Endodermal cell (in vitro differentiated cells): Measurements from ENCODE around the gene MID1. TPM values are rescaled to one million over a fixed set of nuclear protein-coding genes. Genes with fewer than 3 reads are reported as not detected.
A peak's percentile ranks its signal among the peaks of the same experiment; 100 is the strongest.

Experiments used
- DNase-seq: peaks from one replicate; pipeline ENCODE4 v3.0.0-alpha.2; 2017
- H3K27ac ChIP-seq: 2 replicates; pipeline ENCODE4 v1.5.1; 2013; ENCODE audit warnings: mild to moderate bottlenecking, low read depth, low read length, moderate library complexity
- H3K27me3 ChIP-seq: 2 replicates; pipeline ENCODE4 v1.6.1; 2013; ENCODE audit warnings: mild to moderate bottlenecking, low read length, moderate library complexity; ENCODE audit not compliant: insufficient read depth, control insufficient read depth, poor library complexity, severe bottlenecking
- H3K36me3 ChIP-seq: 2 replicates; pipeline ENCODE4 v1.7.0; 2013; ENCODE audit warnings: mild to moderate bottlenecking, low read length, moderate library complexity; ENCODE audit not compliant: control insufficient read depth, insufficient read depth
- H3K4me1 ChIP-seq: one replicate; pipeline ENCODE4 v1.7.0; 2013; ENCODE audit warnings: low read length; ENCODE audit not compliant: control insufficient read depth, insufficient read depth
- H3K4me3 ChIP-seq: 2 replicates; pipeline ENCODE4 v1.5.1; 2013; ENCODE audit warnings: mild to moderate bottlenecking, low read length, moderate library complexity
- H3K9ac ChIP-seq: 2 replicates; pipeline ENCODE4 v1.6.1; 2013; ENCODE audit warnings: mild to moderate bottlenecking, low read length, moderate library complexity; ENCODE audit not compliant: poor library complexity, severe bottlenecking; ENCODE audit errors: extremely low read depth
- H3K9me3 ChIP-seq: 2 replicates; pipeline ENCODE4 v1.6.1; 2013; ENCODE audit warnings: mild to moderate bottlenecking, low read length, moderate library complexity; ENCODE audit not compliant: control insufficient read depth
- H3K27ac Mint-ChIP-seq: 2 replicates; pipeline ENCODE4 v1.8.0; 2020; ENCODE audit warnings: mixed read lengths
- H3K27me3 Mint-ChIP-seq: 2 replicates; pipeline ENCODE4 v1.8.0; 2021; ENCODE audit warnings: mild to moderate bottlenecking, mixed read lengths; ENCODE audit not compliant: insufficient read depth
- H3K36me3 Mint-ChIP-seq: 2 replicates; pipeline ENCODE4 v1.8.0; 2020; ENCODE audit warnings: low read depth, mixed read lengths
- H3K4me1 Mint-ChIP-seq: 2 replicates; pipeline ENCODE4 v1.8.0; 2020; ENCODE audit warnings: mixed read lengths
- H3K4me3 Mint-ChIP-seq: 2 replicates; pipeline ENCODE4 v1.8.0; 2020; ENCODE audit warnings: mild to moderate bottlenecking, moderate library complexity, mixed read lengths
- H3K9me3 Mint-ChIP-seq: 2 replicates; pipeline ENCODE4 v1.8.0; 2020; ENCODE audit warnings: mild to moderate bottlenecking, mixed read lengths
- CTCF ChIP-seq: fragments of 200-600 bp; sonication (generic); conservative IDR thresholded peaks from 2 replicates; pipeline ENCODE4 v1.5.0; 2021; ENCODE audit warnings: antibody characterized with exemption, mild to moderate bottlenecking
- WGBS, 2 experiments: methylation state at CpG; one replicate each; pipeline versions ENCODE4 v1.1.5 to v1.1.7; 2013; ENCODE audit warnings: missing lambda C conversion rate in 2 of 2, mixed read lengths in 1 of 2; ENCODE audit not compliant: insufficient coverage in 1 of 2, insufficient read length in 1 of 2; 5-methylcytosine and 5-hydroxymethylcytosine counted together
- total RNA-seq, 2 donors: library from RNA; stranded (reverse); fragmentation: NEBNext Ultra II Directional in 1 of 2; extraction: Animal tissue kit (Norgen Biotek cat#: 25700) in 1 of 2; gene quantifications; 2 replicates in 1 of 2; 3 replicates in 1 of 2; pipeline ENCODE4 v1.2.1, GENCODE V29; 2021

The MID1 gene
- total RNA-seq, 2 donors from 2014 or later: 23.5 to 24.9 TPM

DNA sequence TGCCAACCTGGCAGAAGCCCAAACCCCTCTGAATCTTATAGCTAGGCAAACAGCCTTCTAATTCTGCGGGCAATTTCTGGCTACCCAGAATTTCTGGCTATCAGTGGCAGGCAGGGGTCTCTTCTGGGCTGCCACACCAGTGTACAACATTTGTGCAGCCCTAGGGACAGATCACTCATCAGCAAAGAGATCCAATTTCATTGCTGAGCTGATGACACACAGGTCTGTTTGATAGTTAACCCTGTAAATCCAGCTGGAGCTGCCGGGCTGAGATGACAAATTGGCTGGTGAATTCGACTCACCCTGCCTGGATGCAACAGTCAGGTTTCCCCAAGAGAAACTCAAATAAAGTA, 2.4 kb downstream of the MID1 start:
- H3K27ac ChIP-seq: peak overlapping the region; percentile 36
- no peak for TF ChIP-seq CTCF
- peaks cover 10% of the 10 kb centered on the region for H3K27me3 Mint-ChIP-seq
- no peak for DNase-seq
- H3K36me3 Mint-ChIP-seq: no peaks in the 10 kb centered on the region
- H3K27ac Mint-ChIP-seq: no peak overlapping the region
- H3K4me1 Mint-ChIP-seq: peaks cover 34% of the 10 kb centered on the region
- peak overlapping the region; percentile 73 for H3K4me3 Mint-ChIP-seq
- 48% methylated on average over 3 of the region's 3 CpGs; no CpG with 5 or more reads in 1 of the 2 experiments for WGBS, 2 experiments
- H3K9ac ChIP-seq: peak overlapping the region; percentile 2
- H3K27me3 ChIP-seq: no peaks in the 10 kb centered on the region
- peaks cover 6% of the 10 kb centered on the region for H3K4me1 ChIP-seq
- peak overlapping the region; percentile 86 for H3K4me3 ChIP-seq
- H3K9me3 Mint-ChIP-seq: peaks cover 64% of the 10 kb centered on the region
- H3K9me3 ChIP-seq: no peaks in the 10 kb centered on the region
- H3K36me3 ChIP-seq: no peaks in the 10 kb centered on the region

DNA sequence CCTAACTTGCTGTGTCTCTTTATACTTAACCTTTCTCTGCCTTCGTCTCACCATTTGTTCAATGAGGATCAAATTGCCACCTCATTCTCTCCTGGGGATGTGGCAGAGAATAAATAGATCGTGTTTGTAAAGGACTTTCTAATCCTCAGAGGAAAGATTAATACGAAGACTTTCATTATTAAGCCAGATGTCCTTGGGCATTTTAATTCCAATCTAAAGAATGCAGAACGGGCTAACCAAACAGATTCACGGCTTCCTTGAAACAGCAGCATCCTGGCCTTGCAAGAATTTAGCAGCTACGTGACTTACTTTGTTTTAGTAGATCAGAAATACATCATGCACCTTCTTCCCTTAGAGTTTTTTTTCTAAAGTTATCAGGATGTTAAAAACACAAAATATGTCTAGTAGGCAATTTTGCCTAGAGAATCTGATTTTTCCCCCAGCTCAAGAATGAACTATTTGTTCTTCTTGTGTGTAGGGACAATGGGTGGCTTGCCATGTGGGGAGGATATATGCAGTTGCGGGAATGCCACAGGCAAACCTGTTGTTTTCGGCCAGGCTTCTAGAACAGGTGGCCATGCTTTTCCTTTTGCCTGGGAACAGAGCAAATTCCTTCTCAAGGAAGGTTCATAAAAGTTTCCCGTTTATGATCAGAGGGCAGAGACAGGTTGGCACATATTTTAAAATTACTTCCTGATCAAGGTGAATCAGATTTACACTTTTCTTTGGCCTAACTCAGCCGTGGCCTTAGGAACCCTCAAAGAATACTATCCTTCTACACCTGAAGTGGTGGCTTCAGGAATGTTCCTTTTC, 3.0 kb downstream of the MID1 start:
- peak overlapping the region; percentile 70 for H3K27ac Mint-ChIP-seq
- peaks cover 32% of the 10 kb centered on the region for H3K4me1 Mint-ChIP-seq
- H3K9ac ChIP-seq: peak overlapping the region; percentile 49

More for the DNA sequence above, 3.0 kb downstream of the MID1 start:
- no peak for TF ChIP-seq CTCF
- Mint-ChIP-seq H3K4me3 (peak overlapping the region; percentile 73), H3K36me3 (no peaks in the 10 kb centered on the region), H3K27me3 (peaks cover 10% of the 10 kb centered on the region), H3K9me3 (peaks cover 60% of the 10 kb centered on the region)
- peaks cover 6% of the 10 kb centered on the region for H3K4me1 ChIP-seq
- 43 to 46% methylated on average over 3 to 10 of the region's 10 CpGs for WGBS, 2 experiments
- no peaks in the 10 kb centered on the region for H3K36me3 ChIP-seq
- no peak for DNase-seq
- no peaks in the 10 kb centered on the region for H3K9me3 ChIP-seq
- H3K4me3 ChIP-seq: peak overlapping the region; percentile 86
- no peaks in the 10 kb centered on the region for H3K27me3 ChIP-seq
- H3K27ac ChIP-seq: peak overlapping the region; percentile 40
